GM12878 (cell line): ENCODE results near the gene DZANK1. TPM values are rescaled to one million over a fixed set of nuclear protein-coding genes. Genes with fewer than 3 reads are reported as not detected.
"Not testable (repeated sequence)": the region's sequence is repeated elsewhere in the genome, so short reads cannot be mapped to it uniquely, and the experiment has no call there.

Source experiments
- ATAC-seq: fragments of 200-7000 bp; cut with Tn5 transposase; 3 replicates; pipeline ENCODE4 v1.9.1; 2020; ENCODE audit warnings: mild to moderate bottlenecking, moderate library complexity
- BruUV-seq: library from RNA; stranded (reverse); fragments of 400-500 nt; replicated peaks from 2 replicates; lab custom pipeline; 2021; lab: Mats Ljungman, UMichigan
- CTCF ChIA-PET: fragments of 300-600 bp; sonication (Branson Sonifier 250); formaldehyde crosslinking; extraction: SDS; loops from one replicate; lab custom pipeline; 2021; ENCODE audit warnings: inconsistent platforms; lab: Yijun Ruan, JAX
- POLR2A ChIA-PET: fragments of 350-600 bp; formaldehyde crosslinking; extraction: SDS; loops from one replicate; lab custom pipeline; 2021; ENCODE audit warnings: inconsistent platforms; lab: Charles Lee
- RAD21 ChIA-PET: fragments of 300-600 bp; sonication (Branson Sonifier 250); formaldehyde crosslinking; loops from one replicate; lab custom pipeline; 2023; ENCODE audit warnings: antibody characterized with exemption; ENCODE audit not compliant: unreplicated experiment; lab: Charles Lee
- SMC1A ChIA-PET: fragments of 300-600 bp; sonication (Branson Sonifier 250); formaldehyde crosslinking; loops from one replicate; lab custom pipeline; 2023; ENCODE audit not compliant: unreplicated experiment, uncharacterized antibody; lab: Charles Lee
- DNase-seq: peaks from one replicate; pipeline ENCODE4 v3.0.0-alpha.2; 2011; ENCODE audit warnings: low read depth, low spot score
- FAIRE-seq: peaks from 3 replicates; lab custom pipeline; 2011; peaks lifted over from hg19 to GRCh38; lab: Jason Lieb, UNC
- H2AFZ ChIP-seq: 2 replicates; pipeline ENCODE4 v1.6.0; 2011; ENCODE audit warnings: low read depth, low read length, control low read depth; ENCODE audit not compliant: control insufficient read depth
- H3K27ac ChIP-seq: 2 replicates; pipeline ENCODE4 v1.5.1; 2011; ENCODE audit warnings: control low read depth; ENCODE audit not compliant: control insufficient read depth, insufficient read depth
- H3K27me3 ChIP-seq, 2 experiments: replicated peaks in 1 of 2; 2 replicates each; pipeline versions ENCODE4 v1.6.0 to v1.6.1; 2011; ENCODE audit warnings: low read length in 1 of 2; ENCODE audit not compliant: control insufficient read depth in 2 of 2, insufficient read depth in 2 of 2
- H3K36me3 ChIP-seq, 2 experiments: 2 replicates each; pipeline ENCODE4 v1.5.1; 2011; ENCODE audit warnings: low read length in 1 of 2; ENCODE audit not compliant: control insufficient read depth in 2 of 2, insufficient read depth in 2 of 2
- H3K4me1 ChIP-seq: 2 replicates; pipeline ENCODE4 v1.6.1; 2011; ENCODE audit warnings: mild to moderate bottlenecking, low read length, moderate library complexity, mixed read lengths; ENCODE audit not compliant: control insufficient read depth, insufficient read depth
- H3K4me2 ChIP-seq: 2 replicates; pipeline ENCODE4 v1.6.0; 2011; ENCODE audit warnings: control low read depth; ENCODE audit not compliant: control insufficient read depth, insufficient read depth
- H3K4me3 ChIP-seq: fragments of 200-600 bp; sonication (generic); 2 replicates; pipeline ENCODE4 v1.5.1; 2016
- H3K79me2 ChIP-seq: 2 replicates; pipeline ENCODE4 v1.6.0; 2011; ENCODE audit warnings: low read length; ENCODE audit not compliant: control insufficient read depth, insufficient read depth
- H3K9ac ChIP-seq: 2 replicates; pipeline ENCODE4 v1.8.0; 2011; ENCODE audit warnings: low read length, control low read depth, mixed read lengths; ENCODE audit not compliant: control insufficient read depth, insufficient read depth
- H3K9me3 ChIP-seq: replicated peaks from 3 replicates; pipeline ENCODE4 v1.5.1; 2011; ENCODE audit warnings: mild to moderate bottlenecking, low read length; ENCODE audit not compliant: control insufficient read depth, insufficient read depth
- H4K20me1 ChIP-seq: 2 replicates; pipeline ENCODE4 v1.6.0; 2011; ENCODE audit not compliant: control insufficient read depth, insufficient read depth
- ATF7 ChIP-seq: fragments of 450-650 bp; IDR thresholded peaks from 2 replicates; pipeline ENCODE4 v1.6.1; 2016; ENCODE audit warnings: low read depth, mild to moderate bottlenecking
- CBFB ChIP-seq: IDR thresholded peaks from 2 replicates; pipeline ENCODE4 v1.6.1; 2016; ENCODE audit warnings: antibody characterized with exemption, low read depth
- CBX3 ChIP-seq: fragments of 200-600 bp; sonication (generic); IDR thresholded peaks from 2 replicates; pipeline ENCODE4 v1.6.1; 2016; ENCODE audit warnings: low read depth, borderline replicate concordance
- CHD1 ChIP-seq: IDR thresholded peaks from 2 replicates; pipeline ENCODE4 v1.6.1; 2012; ENCODE audit warnings: low read depth, low read length, improper control_type of control experiment
- EGR1 ChIP-seq, 2 experiments: IDR thresholded peaks; 1 replicate in 1 of 2; 2 replicates in 1 of 2; pipeline ENCODE4 v1.6.1; 2011 to 2012; ENCODE audit warnings: low read depth in 2 of 2, low read length in 2 of 2, borderline replicate concordance in 1 of 2, mild to moderate bottlenecking in 1 of 2, moderate library complexity in 1 of 2
- HSF1 ChIP-seq: fragments of 150-350 bp; IDR thresholded peaks from 2 replicates; pipeline ENCODE4 v1.6.1; 2014; ENCODE audit warnings: mild to moderate bottlenecking, low read depth, low read length
- JUNB ChIP-seq: IDR thresholded peaks from 2 replicates; pipeline ENCODE4 v1.6.1; 2016; ENCODE audit warnings: antibody characterized with exemption, mild to moderate bottlenecking
- KLF5 ChIP-seq: fragments of 450-650 bp; IDR thresholded peaks from 2 replicates; pipeline ENCODE4 v1.6.1; 2014; ENCODE audit warnings: mild to moderate bottlenecking; ENCODE audit not compliant: partially characterized antibody
- LARP7 ChIP-seq: fragments of 450-650 bp; IDR thresholded peaks from 2 replicates; pipeline ENCODE4 v1.6.1; 2017; ENCODE audit warnings: mild to moderate bottlenecking
- NRF1 ChIP-seq: conservative IDR thresholded peaks from 2 replicates; pipeline ENCODE4 v1.6.1; 2011; ENCODE audit warnings: mild to moderate bottlenecking, low read depth, low read length, improper control_type of control experiment
- RAD51 ChIP-seq: fragments of 450-650 bp; IDR thresholded peaks from 2 replicates; pipeline ENCODE4 v1.6.1; 2016; ENCODE audit warnings: moderate library complexity, mild to moderate bottlenecking, inconsistent platforms
- SMAD1 ChIP-seq: fragments of 450-650 bp; IDR thresholded peaks from 2 replicates; pipeline ENCODE4 v1.6.1; 2018; ENCODE audit warnings: mild to moderate bottlenecking, low read depth; ENCODE audit not compliant: partially characterized antibody
- SMC3 ChIP-seq: IDR thresholded peaks from 2 replicates; pipeline ENCODE4 v1.6.1; 2011; ENCODE audit warnings: low read length, improper control_type of control experiment, borderline replicate concordance
- ZNF217 ChIP-seq: fragments of 450-650 bp; IDR thresholded peaks from 2 replicates; pipeline ENCODE4 v1.6.1; 2017; ENCODE audit warnings: antibody characterized with exemption, mild to moderate bottlenecking
- ZNF384 ChIP-seq: IDR thresholded peaks from 2 replicates; pipeline ENCODE4 v1.6.1; 2012; ENCODE audit warnings: low read depth, mild to moderate bottlenecking, low read length, improper control_type of control experiment, borderline replicate concordance
- WGBS: methylation state at CpG from one replicate; pipeline ENCODE4 v1.1.6; 2016; ENCODE audit warnings: low lambda C conversion rate; ENCODE audit not compliant: insufficient replicate concordance, insufficient coverage; ENCODE audit errors: missing lambda C conversion rate; 5-methylcytosine and 5-hydroxymethylcytosine counted together
- in situ Hi-C: fragments of 300-500 bp; cut with MboI; formaldehyde crosslinking; loops from 9 replicates; pipeline ENCODE4 v1.14.3; 2018; ENCODE audit warnings: mixed read lengths
- intact Hi-C: fragments of 100-400 bp; cut with micrococcal nuclease; formaldehyde crosslinking; loops from one replicate; pipeline ENCODE4 v1.14.2; 2022; ENCODE audit not compliant: unreplicated experiment
- polyA plus RNA-seq, 11 experiments: library from polyadenylated mRNA; depleted of rRNA in 4 of 11; unstranded in 6 of 11; stranded (reverse) in 5 of 11; fragments of >200 nt; fragmentation: Nextera tagmentation in 4 of 11; fragmentation: Illumina TruSeq in 1 of 11; extraction: Ambion mirVana in 4 of 11; extraction: Trizol in 1 of 11; gene quantifications; 1 replicate in 1 of 11; 2 replicates in 10 of 11; pipeline versions ENCODE4 v1.2.1 to v1.2.3, GENCODE V29; 2011 to 2016; ENCODE audit warnings: inconsistent platforms in 2 of 11, missing spikeins in 2 of 11, low read depth in 1 of 11
- total RNA-seq, 4 experiments: library from RNA; depleted of rRNA in 3 of 4; stranded (reverse); fragments of >200 nt in 3 of 4; fragmentation: Illumina TruSeq in 1 of 4; extraction: Trizol in 1 of 4; gene quantifications; 2 replicates each; pipeline versions ENCODE4 v1.2.1 to v1.2.3, GENCODE V29; 2013 to 2021

DZANK1 gene
- total and polyA plus RNA-seq, 10 of the 15 experiments (the other 5 are each of a cell fraction or from before 2014, with no cell fraction given): 3.6 to 12.6 (median 6.5) TPM

- ATAC-seq, H2AFZ ChIP-seq, RAD21 ChIA-PET, H3K9ac ChIP-seq, H3K4me2 ChIP-seq, POLR2A ChIA-PET, intact Hi-C loops, H4K20me1 ChIP-seq, in situ Hi-C loops, H3K9me3 ChIP-seq, H3K36me3 ChIP-seq, BruUV-seq, H3K79me2 ChIP-seq, H3K27ac ChIP-seq, CTCF ChIA-PET, H3K4me3 ChIP-seq, FAIRE-seq, H3K4me1 ChIP-seq, H3K27me3 ChIP-seq, SMC1A ChIA-PET, DNase-seq: not testable (repeated sequence)
- WGBS: 80% methylated on average over 8 of the region's 8 CpGs
Measured at GRCh38 chr20:18398713-18399112, 68.1 kb downstream of the DZANK1 start.

GRCh38 chr20:18397030-18397429 is 69.8 kb downstream of the DZANK1 start:
- intact Hi-C loops: no loop called here
- H3K4me2 ChIP-seq: no peak overlapping the region
- no peak overlapping the region for H3K9ac ChIP-seq

More at GRCh38 chr20:18397030-18397429, 69.8 kb downstream of the DZANK1 start:
- Histone ChIP-seq H3K36me3 (peaks cover 0 to 3% of the 10 kb centered on the region in 2 experiments; a peak in 1 of 4 replicates), H2AFZ (no peak overlapping the region), H3K27me3 (no peaks in the 10 kb centered on the region), H3K79me2 (no peaks in the 10 kb centered on the region), H3K9me3 (no peaks in the 10 kb centered on the region; the same call in 2 of the 3 replicates), H3K27ac (no peak overlapping the region), H3K4me1 (no peaks in the 10 kb centered on the region), H4K20me1 (no peaks in the 10 kb centered on the region), H3K4me3 (no peak overlapping the region)
- no TSS peak for BruUV-seq
- TF ChIP-seq LARP7 (no peak), HSF1 (no peak), NRF1 (no peak), JUNB (no peak), ZNF217 (no peak), CBFB (no peak), ATF7 (no peak), CHD1 (no peak), EGR1 (IDR thresholded peaks at IDR 0.05; ENCODE audit: borderline replicate concordance in 1 of 2, low read depth in 2 of 2, low read length in 2 of 2) (no peak), RAD51 (no peak), ZNF384 (no peak), SMAD1 (no peak), SMC3 (no peak), CBX3 (no peak), KLF5 (no peak)
- in situ Hi-C loops: no loop called here
- ChIA-PET POLR2A (no interaction called here), RAD21 (no interaction called here), CTCF (interaction anchor here (0.9 to 1.9 kb wide), 2 partner anchors 9 to 17 kb away, joined by 4 to 5 read pairs; no protein-coding TSS in a partner anchor), SMC1A (no interaction called here)
- no peak for ATAC-seq
- FAIRE-seq: no peak
- WGBS: 99% methylated on average over 4 of the region's 4 CpGs
- DNase-seq: no peak
